Hair follicle dermal papilla cell (primary cell): ENCODE measurements around the gene GRB7. TPM values are rescaled to one million over a fixed set of nuclear protein-coding genes. Genes with fewer than 3 reads are reported as not detected.

Experiments
- small RNA-seq: library from RNA; depleted of rRNA; stranded (forward); fragments of <200 nt; gene quantifications from one replicate; pipeline ENCODE3, GENCODE V24; 2012
- total RNA-seq: library from RNA; depleted of rRNA; stranded (reverse); fragments of >200 nt; gene quantifications from 2 replicates; pipeline ENCODE4 v1.2.3, GENCODE V29; 2012

GRB7 gene
- total RNA-seq = 0.16 TPM in 1 of 2 replicates, not detected in the other

DNA sequence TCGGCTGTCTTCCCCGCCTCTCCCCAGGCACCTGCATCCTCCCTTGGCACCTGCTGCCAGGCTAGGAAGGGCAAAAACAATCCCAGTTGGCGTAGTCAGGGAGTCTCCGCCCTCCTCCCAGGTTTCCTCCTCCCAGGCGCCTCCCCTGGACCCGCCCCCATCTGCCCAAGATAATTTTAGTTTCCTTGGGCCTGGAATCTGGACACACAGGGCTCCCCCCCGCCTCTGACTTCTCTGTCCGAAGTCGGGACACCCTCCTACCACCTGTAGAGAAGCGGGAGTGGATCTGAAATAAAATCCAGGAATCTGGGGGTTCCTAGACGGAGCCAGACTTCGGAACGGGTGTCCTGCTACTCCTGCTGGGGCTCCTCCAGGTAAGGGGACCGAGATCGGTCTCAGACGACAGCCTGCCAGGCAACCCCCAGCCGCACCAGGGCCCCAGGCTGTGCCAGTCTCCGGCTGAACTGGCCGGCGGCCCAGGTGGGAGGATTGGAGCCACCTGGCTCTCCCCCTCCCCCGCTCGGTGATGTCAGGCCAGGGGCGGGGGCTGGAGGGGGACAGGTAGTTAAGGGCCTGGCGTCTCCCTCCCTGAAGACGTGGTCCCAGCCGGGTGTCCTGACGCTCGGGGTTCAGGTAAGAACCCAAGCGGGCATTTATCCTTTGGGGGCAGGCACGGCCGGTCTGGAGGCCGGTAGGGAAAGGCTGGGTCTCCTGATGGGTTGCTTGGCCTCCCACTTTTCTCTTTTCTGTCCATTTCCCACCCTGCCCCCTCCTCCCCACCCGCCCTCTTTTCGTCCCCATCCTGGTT, at the start of gene GRB7:
Gene GRB7, plus strand, starts transcription at position 179 of the 808 bp plus-strand sequence. CDS start 4,364 bp downstream, outside the sequence.

DNA sequence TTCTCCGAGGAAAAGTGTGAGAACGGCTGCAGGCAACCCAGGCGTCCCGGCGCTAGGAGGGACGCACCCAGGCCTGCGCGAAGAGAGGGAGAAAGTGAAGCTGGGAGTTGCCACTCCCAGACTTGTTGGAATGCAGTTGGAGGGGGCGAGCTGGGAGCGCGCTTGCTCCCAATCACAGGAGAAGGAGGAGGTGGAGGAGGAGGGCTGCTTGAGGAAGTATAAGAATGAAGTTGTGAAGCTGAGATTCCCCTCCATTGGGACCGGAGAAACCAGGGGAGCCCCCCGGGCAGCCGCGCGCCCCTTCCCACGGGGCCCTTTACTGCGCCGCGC, 38.0 kb upstream of the GRB7 start, which contains the start of gene ERBB2:
Gene ERBB2, plus strand, starts transcription at position 247 of the 330 bp plus-strand sequence. CDS start 175 bp downstream, outside the sequence.

DNA sequence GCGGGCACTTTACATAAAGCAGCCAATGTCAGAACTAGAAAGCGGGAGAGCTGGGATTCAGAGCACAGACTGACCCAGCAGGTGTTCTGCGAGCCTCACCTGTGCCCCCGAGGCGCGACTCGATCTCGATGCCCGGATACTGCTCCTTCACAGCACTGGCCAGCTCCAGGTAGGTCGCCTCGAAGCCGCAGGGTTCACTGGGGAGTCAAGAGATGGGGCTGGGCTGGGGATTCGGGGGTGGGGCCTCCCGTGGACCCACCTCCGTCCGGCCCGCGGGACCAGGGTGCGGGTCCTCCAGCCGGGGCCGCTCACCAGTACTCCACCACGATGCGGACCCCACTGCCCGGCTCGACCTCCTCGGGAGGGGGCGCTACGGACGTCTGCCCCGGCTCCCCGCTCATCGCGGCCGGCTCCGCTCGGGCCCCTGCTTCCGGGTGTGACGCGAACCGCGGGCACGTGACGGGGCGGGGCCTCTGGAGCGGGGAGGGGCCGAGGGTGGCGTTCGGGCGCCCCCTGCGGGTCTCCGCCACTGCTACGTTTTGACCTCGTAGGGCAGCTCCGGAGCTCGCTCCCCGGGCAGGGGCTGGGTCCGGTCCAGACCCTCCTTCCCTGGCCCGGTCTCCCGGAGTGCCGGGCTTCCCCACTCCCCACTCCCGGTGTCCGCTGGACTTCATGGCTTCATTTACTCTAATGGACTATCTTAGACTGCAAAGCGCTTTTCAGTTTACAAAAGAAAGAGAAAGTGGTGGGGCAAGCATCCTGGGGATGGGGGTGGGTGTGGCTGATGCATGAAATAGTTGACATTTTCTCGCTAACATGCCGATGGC, 7.4 kb upstream of the GRB7 start, which contains the start of gene MIEN1:
Gene MIEN1, minus strand, starts transcription at position 438 of the 827 bp plus-strand sequence. Its CDS starts 37 bp downstream, at position 401.

Small RNA genes within 50 kb of the gene (small RNA-seq; reads per million reads assigned to genes)
- not detected for gene MIR4728

Other genes starting within 250 kb of the GRB7 start
- not detected in 2 replicates for gene NEUROD2, start 130.0 kb upstream of the GRB7 start, total RNA-seq
- not detected in 2 replicates for gene PPP1R1B, start 111.0 kb upstream of the GRB7 start, total RNA-seq
- gene STARD3, start 100.8 kb upstream of the GRB7 start, total RNA-seq = 21.5 and 29.5 TPM in 2 replicates
- 0.36 and 0.49 TPM in 2 replicates for gene TCAP, start 72.6 kb upstream of the GRB7 start, total RNA-seq
- gene PNMT, start 69.5 kb upstream of the GRB7 start, total RNA-seq = not detected in 2 replicates
- 14.9 and 17.1 TPM in 2 replicates for gene PGAP3, start 49.9 kb upstream of the GRB7 start, total RNA-seq
- gene ERBB2, start 37.9 kb upstream of the GRB7 start, total RNA-seq = 49.1 and 56.8 TPM in 2 replicates
- gene MIEN1, start 7.4 kb upstream of the GRB7 start, total RNA-seq = 16.2 and 22.3 TPM in 2 replicates
- gene IKZF3, start 126.4 kb downstream of the GRB7 start, total RNA-seq = not detected in 2 replicates
- gene ZPBP2, start 130.3 kb downstream of the GRB7 start, total RNA-seq = not detected in 2 replicates
- 3.5 and 3.6 TPM in 2 replicates for gene GSDMB, start 180.7 kb downstream of the GRB7 start, total RNA-seq
- 39.1 and 44.0 TPM in 2 replicates for gene ORMDL3, start 189.7 kb downstream of the GRB7 start, total RNA-seq
- not detected in 2 replicates for gene LRRC3C, start 189.8 kb downstream of the GRB7 start, total RNA-seq
- gene GSDMA, start 225.1 kb downstream of the GRB7 start, total RNA-seq = not detected in 2 replicates
- gene PSMD3, start 242.9 kb downstream of the GRB7 start, total RNA-seq = 105 and 115 TPM in 2 replicates